Keratinocyte (primary cell): ENCODE measurements around the gene TMEM229B. TPM values are rescaled to one million over a fixed set of nuclear protein-coding genes. Genes with fewer than 3 reads are reported as not detected.

ENCODE experiments used
- DNase-seq: peaks from one replicate; pipeline ENCODE4 v3.0.0-alpha.2; 2011; ENCODE audit warnings: low read depth, missing footprints, low spot score
- FAIRE-seq: peaks from 2 replicates; lab custom pipeline; 2011; peaks lifted over from hg19 to GRCh38; lab: Jason Lieb, UNC
- H2AFZ ChIP-seq: 2 replicates; pipeline ENCODE4 v1.6.0; 2012; ENCODE audit warnings: low read length, control low read depth, inconsistent platforms; ENCODE audit not compliant: control insufficient read depth
- H3K27ac ChIP-seq: 2 replicates; pipeline ENCODE4 v1.5.1; 2011; ENCODE audit warnings: low read length; ENCODE audit not compliant: control insufficient read depth, insufficient read depth
- H3K27me3 ChIP-seq: 3 replicates; pipeline ENCODE4 v1.6.0; 2011; ENCODE audit warnings: low read length; ENCODE audit not compliant: control insufficient read depth, insufficient read depth; ENCODE audit errors: extremely low read depth
- H3K36me3 ChIP-seq, 2 experiments: 2 replicates in 1 of 2; 3 replicates in 1 of 2; pipeline ENCODE4 v1.5.1; 2011; ENCODE audit warnings: low read length in 2 of 2, mild to moderate bottlenecking in 1 of 2; ENCODE audit not compliant: control insufficient read depth in 2 of 2, insufficient read depth in 2 of 2; ENCODE audit errors: extremely low read depth in 1 of 2
- H3K4me1 ChIP-seq: 3 replicates; pipeline ENCODE4 v1.5.1; 2011; ENCODE audit warnings: low read length; ENCODE audit not compliant: control insufficient read depth, insufficient read depth; ENCODE audit errors: extremely low read depth
- H3K4me2 ChIP-seq: 3 replicates; pipeline ENCODE4 v1.6.0; 2011; ENCODE audit warnings: low read depth, low read length; ENCODE audit not compliant: control insufficient read depth, insufficient read depth; ENCODE audit errors: extremely low read depth
- H3K4me3 ChIP-seq, 3 experiments: fragments of 200-600 bp in 1 of 3; sonication (generic) in 1 of 3; 2 replicates in 2 of 3; 3 replicates in 1 of 3; pipeline ENCODE4 v1.5.1; 2011 to 2016; ENCODE audit warnings: low read length in 3 of 3, mild to moderate bottlenecking in 3 of 3, control low read depth in 2 of 3, inconsistent platforms in 1 of 3, low read depth in 1 of 3, mixed read lengths in 1 of 3, mixed run types in 1 of 3, moderate library complexity in 1 of 3; ENCODE audit not compliant: control insufficient read depth in 2 of 3, insufficient read depth in 2 of 3; ENCODE audit errors: extremely low read depth in 1 of 3
- H3K79me2 ChIP-seq: 2 replicates; pipeline ENCODE4 v1.6.0; 2012; ENCODE audit warnings: low read length; ENCODE audit not compliant: control insufficient read depth, insufficient read depth
- H3K9ac ChIP-seq: 3 replicates; pipeline ENCODE4 v1.6.0; 2011; ENCODE audit warnings: low read length; ENCODE audit not compliant: control insufficient read depth, insufficient read depth; ENCODE audit errors: extremely low read depth
- H3K9me1 ChIP-seq: 3 replicates; pipeline ENCODE4 v1.6.0; 2011; ENCODE audit warnings: low read length; ENCODE audit not compliant: control insufficient read depth, insufficient read depth; ENCODE audit errors: extremely low read depth
- H3K9me3 ChIP-seq: 2 replicates; pipeline ENCODE4 v1.5.1; 2012; ENCODE audit warnings: low read depth, low read length; ENCODE audit not compliant: control insufficient read depth
- H4K20me1 ChIP-seq: 3 replicates; pipeline ENCODE4 v1.6.0; 2011; ENCODE audit warnings: low read length; ENCODE audit not compliant: control insufficient read depth, insufficient read depth; ENCODE audit errors: extremely low read depth
- CTCF ChIP-seq, 3 experiments: IDR thresholded peaks in 1 of 3; conservative IDR thresholded peaks in 1 of 3; optimal IDR thresholded peaks in 1 of 3; 2 replicates in 2 of 3; 3 replicates in 1 of 3; pipeline versions ENCODE3 to v1.5.1; 2011; ENCODE audit warnings: low read length in 3 of 3, mild to moderate bottlenecking in 3 of 3, moderate library complexity in 2 of 3, control low read depth in 1 of 3, inconsistent platforms in 1 of 3; ENCODE audit not compliant: insufficient read depth in 2 of 3; ENCODE audit errors: extremely low read depth in 1 of 3
- EZH2 ChIP-seq: IDR thresholded peaks from one replicate; pipeline ENCODE4 v1.6.1; 2012; ENCODE audit warnings: inconsistent platforms, mild to moderate bottlenecking, low read length, moderate library complexity
- dilution Hi-C: fragments of 300-500 bp; cut with MboI; formaldehyde crosslinking; loops from one replicate; pipeline ENCODE4 v1.7.0; 2020; ENCODE audit warnings: low sequenced_read_pairs; ENCODE audit not compliant: extremely low pct_ligation_motif_present
- polyA plus RNA-seq, 5 experiments: library from polyadenylated mRNA; depleted of rRNA in 3 of 5; stranded (reverse) in 3 of 5; stranded (forward) in 1 of 5; unstranded in 1 of 5; fragments of >200 nt; gene quantifications; 1 replicate in 1 of 5; 2 replicates in 3 of 5; 3 replicates in 1 of 5; pipeline versions ENCODE4 v1.2.1 to v1.2.3, GENCODE V29; 2011 to 2012; ENCODE audit warnings: missing spikeins in 2 of 5, low read depth in 1 of 5, low replicate concordance in 1 of 5

TMEM229B gene
- polyA plus RNA-seq, 1 donor (not counting 4 experiments of a cell fraction or from before 2014, with no cell fraction given) = 1.0 TPM

GRCh38 chr14:67478800-67479084 lies 9.8 kb downstream of the TMEM229B start:
- Histone ChIP-seq H3K27me3 (no peaks in the 10 kb centered on the region), H3K79me2 (no peaks in the 10 kb centered on the region), H3K27ac (peak overlapping the region; percentile 52), H3K4me3 (no peak overlapping the region), H3K9me1 (no peaks in the 10 kb centered on the region), H4K20me1 (no peaks in the 10 kb centered on the region), H3K36me3 (no peaks in the 10 kb centered on the region), H3K4me2 (no peak overlapping the region), H3K9ac (no peak overlapping the region), H3K4me1 (peaks cover 13% of the 10 kb centered on the region), H3K9me3 (no peaks in the 10 kb centered on the region), H2AFZ (no peak overlapping the region)
- FAIRE-seq (no peak), DNase-seq (no peak)
- dilution Hi-C loops = no loop called here
- no peak for TF ChIP-seq CTCF (optimal IDR thresholded peaks at IDR 0.05 in 1 of 3, IDR thresholded peaks at IDR 0.05 in 1 of 3, conservative IDR thresholded peaks at IDR 0.05 in 1 of 3; ENCODE audit: extremely low read depth in 1 of 3, insufficient read depth in 2 of 3, low read length in 3 of 3)
- TF ChIP-seq EZH2 = no peak

- H3K9me3 ChIP-seq = no peaks in the 10 kb centered on the region
- H2AFZ ChIP-seq = peak overlapping the region; percentile 21
- no peaks in the 10 kb centered on the region for H3K9me1 ChIP-seq
- H3K79me2 ChIP-seq = no peaks in the 10 kb centered on the region
- peak overlapping the region; percentile 52 for H3K27ac ChIP-seq
- H3K4me1 ChIP-seq = peaks cover 13% of the 10 kb centered on the region
- no peak overlapping the region for H3K4me3 ChIP-seq
- no peaks in the 10 kb centered on the region for H3K36me3 ChIP-seq
- no peaks in the 10 kb centered on the region for H3K27me3 ChIP-seq
- peak; percentile 83 for FAIRE-seq
- no peak overlapping the region for H3K4me2 ChIP-seq
- dilution Hi-C loops = no loop called here
- H3K9ac ChIP-seq = no peak overlapping the region
- DNase-seq = no peak
- H4K20me1 ChIP-seq = no peaks in the 10 kb centered on the region
- TF ChIP-seq EZH2 = no peak
- no peak for TF ChIP-seq CTCF (optimal IDR thresholded peaks at IDR 0.05 in 1 of 3, IDR thresholded peaks at IDR 0.05 in 1 of 3, conservative IDR thresholded peaks at IDR 0.05 in 1 of 3; ENCODE audit: extremely low read depth in 1 of 3, insufficient read depth in 2 of 3, low read length in 3 of 3)
Measured at GRCh38 chr14:67477926-67478799, 10.4 kb downstream of the TMEM229B start.
